Measurements from ENCODE around the gene MN1.

The MN1 gene

GRCh38 chr22:27715106-27715505, 86.5 kb downstream of the MN1 start:
- no peak for DNase-seq (ENCODE audit: low read depth)

GRCh38 chr22:27714068-27714467, 87.5 kb downstream of the MN1 start:
- TF ChIP-seq MYC (IDR thresholded peaks at IDR 0.05; ENCODE audit: low read depth, low read length) = no peak
- no peak for TF ChIP-seq CTCF (IDR thresholded peaks at IDR 0.05; ENCODE audit: low read depth, low read length)
- TF ChIP-seq MAX (IDR thresholded peaks at IDR 0.05; ENCODE audit: low read depth, low read length) = no peak
- no peak for TF ChIP-seq POLR2A (IDR thresholded peaks at IDR 0.05; ENCODE audit: extremely low read depth, insufficient read length)
- DNase-seq (ENCODE audit: low read depth) = no peak
- H3K4me3 ChIP-seq (ENCODE audit: low read depth, low read length) = no peak overlapping the region

More at GRCh38 chr22:27715106-27715505, 86.5 kb downstream of the MN1 start:
- H3K4me3 ChIP-seq (ENCODE audit: low read depth, low read length) = no peak overlapping the region
- TF ChIP-seq MAX (IDR thresholded peaks at IDR 0.05; ENCODE audit: low read depth, low read length) = no peak
- TF ChIP-seq MYC (IDR thresholded peaks at IDR 0.05; ENCODE audit: low read depth, low read length) = no peak
- no peak for TF ChIP-seq CTCF (IDR thresholded peaks at IDR 0.05; ENCODE audit: low read depth, low read length)

- no peak for DNase-seq (ENCODE audit: low read depth)
- no peak overlapping the region for H3K4me3 ChIP-seq (ENCODE audit: low read depth, low read length)
- no peak for TF ChIP-seq MYC (IDR thresholded peaks at IDR 0.05; ENCODE audit: low read depth, low read length)
- no peak for TF ChIP-seq CTCF (IDR thresholded peaks at IDR 0.05; ENCODE audit: low read depth, low read length)
- TF ChIP-seq POLR2A (IDR thresholded peaks at IDR 0.05; ENCODE audit: extremely low read depth, insufficient read length) = no peak
- TF ChIP-seq MAX (IDR thresholded peaks at IDR 0.05; ENCODE audit: low read depth, low read length) = no peak
These were observed 88.1 kb downstream of the MN1 start for GRCh38 chr22:27713461-27713860.

GRCh38 chr22:27711756-27712155, 89.8 kb downstream of the MN1 start:
- TF ChIP-seq POLR2A (IDR thresholded peaks at IDR 0.05; ENCODE audit: extremely low read depth, insufficient read length) (no peak), MAX (IDR thresholded peaks at IDR 0.05; ENCODE audit: low read depth, low read length) (no peak), CTCF (IDR thresholded peaks at IDR 0.05; ENCODE audit: low read depth, low read length) (no peak), MYC (IDR thresholded peaks at IDR 0.05; ENCODE audit: low read depth, low read length) (no peak)
- DNase-seq (ENCODE audit: low read depth) = no peak
- no peak overlapping the region for H3K4me3 ChIP-seq (ENCODE audit: low read depth, low read length)

GRCh38 chr22:27711012-27711411, 90.5 kb downstream of the MN1 start:
- H3K4me3 ChIP-seq (ENCODE audit: low read depth, low read length) = no peak overlapping the region
- no peak for DNase-seq (ENCODE audit: low read depth)
- no peak for TF ChIP-seq CTCF (IDR thresholded peaks at IDR 0.05; ENCODE audit: low read depth, low read length)
- no peak for TF ChIP-seq MAX (IDR thresholded peaks at IDR 0.05; ENCODE audit: low read depth, low read length)
- TF ChIP-seq POLR2A (IDR thresholded peaks at IDR 0.05; ENCODE audit: extremely low read depth, insufficient read length) = no peak
- TF ChIP-seq MYC (IDR thresholded peaks at IDR 0.05; ENCODE audit: low read depth, low read length) = no peak

All from NB4 (cell line).